HepG2 (cell line): ENCODE results near the gene TGM2. TPM values are rescaled to one million over a fixed set of nuclear protein-coding genes. Genes with fewer than 3 reads are reported as not detected.

Experiments
- ATAC-seq: fragments of 200-7000 bp; cut with Tn5 transposase; 3 replicates; pipeline ENCODE4 v1.9.1; 2020; ENCODE audit warnings: mild to moderate bottlenecking, moderate library complexity
- BruUV-seq: library from RNA; stranded (reverse); fragments of 400-500 nt; replicated peaks from 2 replicates; lab custom pipeline; 2021; lab: Mats Ljungman, UMichigan
- CTCF ChIA-PET: fragments of 300-600 bp; formaldehyde crosslinking; extraction: SDS; loops from one replicate; lab custom pipeline; 2021; ENCODE audit warnings: low total read pairs, inconsistent platforms, low intra/inter-chr PET ratio; lab: Yijun Ruan, JAX
- POLR2A ChIA-PET: fragments of 350-600 bp; sonication (Branson Sonifier 250); formaldehyde crosslinking; loops from one replicate; lab custom pipeline; 2020; ENCODE audit warnings: antibody characterized with exemption, inconsistent platforms; lab: Yijun Ruan, JAX
- DNase-seq: peaks from one replicate; pipeline ENCODE4 v3.0.0-alpha.2; 2015; ENCODE audit warnings: low spot score
- FAIRE-seq: peaks from 3 replicates; lab custom pipeline; 2011; peaks lifted over from hg19 to GRCh38; lab: Jason Lieb, UNC
- H2AFZ ChIP-seq: one replicate; pipeline ENCODE4 v1.6.1; 2011; ENCODE audit warnings: low read length, inconsistent platforms
- H3K27ac ChIP-seq: fragments of 300-600 bp; 3 replicates; pipeline ENCODE4 v1.8.0; 2011; ENCODE audit warnings: mixed run types, mild to moderate bottlenecking, mixed read lengths, low read length, inconsistent platforms; ENCODE audit not compliant: insufficient read depth; ENCODE audit errors: extremely low read length
- H3K27me3 ChIP-seq, 2 experiments: fragments of 200-600 bp in 1 of 2; 2 replicates in 1 of 2; 3 replicates in 1 of 2; pipeline versions ENCODE4 v1.6.0 to v1.8.0; 2011; ENCODE audit warnings: low read length in 2 of 2, mild to moderate bottlenecking in 2 of 2, moderate library complexity in 2 of 2, inconsistent platforms in 1 of 2; ENCODE audit not compliant: insufficient read depth in 2 of 2, control insufficient read depth in 1 of 2
- H3K36me3 ChIP-seq, 2 experiments: fragments of 200-600 bp in 1 of 2; replicated peaks in 1 of 2; 2 replicates in 1 of 2; 3 replicates in 1 of 2; pipeline versions ENCODE4 v1.5.1 to v1.8.0; 2011; ENCODE audit warnings: low read length in 2 of 2, inconsistent platforms in 1 of 2; ENCODE audit not compliant: insufficient read depth in 2 of 2, control insufficient read depth in 1 of 2
- H3K4me1 ChIP-seq: 2 replicates; pipeline ENCODE4 v1.5.1; 2012; ENCODE audit warnings: low read length, inconsistent platforms; ENCODE audit not compliant: insufficient read depth
- H3K4me2 ChIP-seq: 2 replicates; pipeline ENCODE4 v1.6.0; 2011; ENCODE audit warnings: low read depth, low read length, inconsistent platforms
- H3K4me3 ChIP-seq, 3 experiments: fragments of 200-600 bp in 1 of 3; sonication (generic), shearing (Covaris generic) in 1 of 3; replicated peaks in 1 of 3; 2 replicates each; pipeline ENCODE4 v1.5.1; 2011 to 2016; ENCODE audit warnings: low read length in 3 of 3, inconsistent platforms in 2 of 3, low read depth in 2 of 3, mild to moderate bottlenecking in 2 of 3, control low read depth in 1 of 3, mixed read lengths in 1 of 3; ENCODE audit not compliant: insufficient read depth in 1 of 3
- H3K79me2 ChIP-seq: one replicate; pipeline ENCODE4 v1.6.1; 2011; ENCODE audit warnings: low read length, inconsistent platforms; ENCODE audit not compliant: insufficient read depth
- H3K9ac ChIP-seq: 2 replicates; pipeline ENCODE4 v1.6.0; 2011; ENCODE audit warnings: mild to moderate bottlenecking, low read depth, low read length, inconsistent platforms; ENCODE audit not compliant: insufficient read depth
- H3K9me3 ChIP-seq: 2 replicates; pipeline ENCODE4 v1.5.1; 2012; ENCODE audit warnings: mild to moderate bottlenecking, low read length
- H4K20me1 ChIP-seq: 2 replicates; pipeline ENCODE4 v1.6.0; 2011; ENCODE audit warnings: inconsistent platforms, mild to moderate bottlenecking, low read length, moderate library complexity; ENCODE audit not compliant: insufficient read depth
- ATF7-NPFF ChIP-seq: sonication (generic); formaldehyde crosslinking; IDR thresholded peaks from 2 replicates; pipeline ENCODE4 v1.8.1; 2023; ENCODE audit warnings: mild to moderate bottlenecking, low read depth, missing genetic modification reagents, moderate library complexity
- ESRRA ChIP-seq: sonication (generic); formaldehyde crosslinking; IDR thresholded peaks from 2 replicates; pipeline ENCODE4 v1.5.1; 2020; ENCODE audit warnings: mild to moderate bottlenecking, low read depth, missing genetic modification reagents
- HOXD1 ChIP-seq: sonication (generic); formaldehyde crosslinking; IDR thresholded peaks from 2 replicates; pipeline ENCODE4 v1.5.0; 2020; ENCODE audit warnings: missing genetic modification reagents
- KDM1A ChIP-seq: IDR thresholded peaks from 2 replicates; pipeline ENCODE4 v1.6.1; 2016; ENCODE audit warnings: missing compliant biosample characterization
- SOX13 ChIP-seq, 3 experiments: fragments of 450-650 bp in 1 of 3; sonication (generic) in 1 of 3; formaldehyde crosslinking in 1 of 3; IDR thresholded peaks in 2 of 3; conservative IDR thresholded peaks in 1 of 3; 2 replicates each; pipeline versions ENCODE4 v1.5.0 to v1.6.1; 2016 to 2020; ENCODE audit warnings: antibody characterized with exemption in 1 of 3, mild to moderate bottlenecking in 1 of 3, missing compliant biosample characterization in 1 of 3, missing genetic modification reagents in 1 of 3, moderate library complexity in 1 of 3
- TEAD3 ChIP-seq: optimal IDR thresholded peaks from 2 replicates; pipeline ENCODE3; 2016; ENCODE audit warnings: borderline replicate concordance
- ZMYM3 ChIP-seq: sonication (generic); formaldehyde crosslinking; IDR thresholded peaks from 2 replicates; pipeline ENCODE4 v1.5.1; 2020; ENCODE audit warnings: mild to moderate bottlenecking, missing genetic modification reagents
- ZNF629 ChIP-seq: sonication (generic); formaldehyde crosslinking; conservative IDR thresholded peaks from 2 replicates; pipeline ENCODE4 v1.5.0; 2020; ENCODE audit warnings: missing genetic modification reagents
- WGBS: methylation state at CpG from one replicate; pipeline ENCODE4 v1.1.6; 2017; ENCODE audit warnings: low lambda C conversion rate; 5-methylcytosine and 5-hydroxymethylcytosine counted together
- in situ Hi-C: cut with HindIII; loops from 2 replicates; pipeline ENCODE4 v1.10.0; 2017; ENCODE audit warnings: low pct_unique_long_range_greater_than_20kb; ENCODE audit not compliant: extremely low pct_ligation_motif_present
- intact Hi-C: fragments of 100-400 bp; cut with micrococcal nuclease; formaldehyde crosslinking; loops from one replicate; pipeline ENCODE4 v1.10.0; 2022; ENCODE audit not compliant: unreplicated experiment
- polyA plus RNA-seq, 8 experiments: library from polyadenylated mRNA; depleted of rRNA in 3 of 8; stranded (reverse) in 7 of 8; unstranded in 1 of 8; fragments of >200 nt; fragmentation: Illumina TruSeq in 4 of 8; extraction: Trizol in 4 of 8; gene quantifications; 2 replicates each; pipeline versions ENCODE4 v1.2.1 to v1.2.3, GENCODE V29; 2011 to 2016; ENCODE audit warnings: low read depth in 4 of 8, missing spikeins in 1 of 8, mixed read lengths in 1 of 8; ENCODE audit not compliant: insufficient read depth in 1 of 8
- total RNA-seq, 5 experiments: library from RNA; depleted of rRNA; stranded (reverse); fragments of >200 nt; fragmentation: Illumina TruSeq; extraction: Trizol; gene quantifications; 2 replicates each; pipeline ENCODE4 v1.2.3, GENCODE V29; 2016; ENCODE audit warnings: low read depth in 1 of 5
- TF ChIP-seq, protein P1 (sequence below), 2 experiments: fragments of 450-650 bp in 1 of 2; sonication (generic) in 1 of 2; formaldehyde crosslinking; IDR thresholded peaks; 2 replicates each; pipeline versions ENCODE4 v1.5.0 to v1.8.0; 2020 to 2022; ENCODE audit warnings: mild to moderate bottlenecking in 1 of 2, missing genetic modification reagents in 1 of 2
- TF ChIP-seq, protein P2 (sequence below): sonication (generic); formaldehyde crosslinking; IDR thresholded peaks from 2 replicates; pipeline ENCODE4 v1.5.1; 2020; ENCODE audit warnings: mild to moderate bottlenecking, missing genetic modification reagents, borderline replicate concordance
- TF ChIP-seq, protein P3 (sequence below): sonication (generic); formaldehyde crosslinking; IDR thresholded peaks from 2 replicates; pipeline ENCODE4 v1.5.0; 2020; ENCODE audit warnings: mild to moderate bottlenecking, missing genetic modification reagents

The TGM2 gene
- total and polyA plus RNA-seq, 2 of the 13 experiments (the other 11 are each of a cell fraction or from before 2014, with no cell fraction given) = 4.2 to 46.4 TPM

DNA sequence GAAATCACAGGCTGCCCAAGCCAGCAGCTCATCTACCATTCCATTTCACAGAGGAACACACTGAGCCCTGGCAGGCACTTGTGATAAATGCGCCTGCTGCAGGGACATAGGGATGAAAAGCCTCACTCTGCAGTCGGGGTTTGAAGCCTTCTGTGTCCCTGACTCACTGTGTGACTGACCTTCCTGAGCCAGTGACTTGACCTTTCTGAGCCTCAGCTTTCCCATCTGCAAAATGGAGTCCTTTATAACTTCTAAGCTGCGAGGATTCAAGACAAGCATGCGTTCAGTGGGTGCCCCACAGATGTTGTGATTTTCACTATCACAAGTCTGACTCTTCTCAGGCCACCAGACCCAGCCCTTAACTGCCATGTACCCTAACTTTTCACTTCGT, 5.5 kb downstream of the TGM2 start:
- H3K9me3 ChIP-seq = no peaks in the 10 kb centered on the region
- H3K27me3 ChIP-seq = no peaks in the 10 kb centered on the region
- no peaks in the 10 kb centered on the region for H3K79me2 ChIP-seq
- POLR2A ChIA-PET = interaction anchor here (1.3 to 2.0 kb wide), 2 partner anchors 16 to 34 kb away, joined by 3 to 8 read pairs; no protein-coding TSS in a partner anchor
- peaks cover 3 to 12% of the 10 kb centered on the region in 2 experiments; a peak in 4 of 5 replicates for H3K36me3 ChIP-seq
- FAIRE-seq (no peak), ATAC-seq (no peak), DNase-seq (no peak)
- TF ChIP-seq, protein P1, sequence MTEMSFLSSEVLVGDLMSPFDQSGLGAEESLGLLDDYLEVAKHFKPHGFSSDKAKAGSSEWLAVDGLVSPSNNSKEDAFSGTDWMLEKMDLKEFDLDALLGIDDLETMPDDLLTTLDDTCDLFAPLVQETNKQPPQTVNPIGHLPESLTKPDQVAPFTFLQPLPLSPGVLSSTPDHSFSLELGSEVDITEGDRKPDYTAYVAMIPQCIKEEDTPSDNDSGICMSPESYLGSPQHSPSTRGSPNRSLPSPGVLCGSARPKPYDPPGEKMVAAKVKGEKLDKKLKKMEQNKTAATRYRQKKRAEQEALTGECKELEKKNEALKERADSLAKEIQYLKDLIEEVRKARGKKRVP (CRISPR knock-in tag; IDR thresholded peaks at IDR 0.05) = no peak
- peak; percentile 94 for TF ChIP-seq ZNF629
- TF ChIP-seq ATF7-NPFF (CRISPR knock-in tag) = no peak
- TF ChIP-seq ZMYM3 (CRISPR knock-in tag) = peak; percentile 74
- TF ChIP-seq, protein P2, sequence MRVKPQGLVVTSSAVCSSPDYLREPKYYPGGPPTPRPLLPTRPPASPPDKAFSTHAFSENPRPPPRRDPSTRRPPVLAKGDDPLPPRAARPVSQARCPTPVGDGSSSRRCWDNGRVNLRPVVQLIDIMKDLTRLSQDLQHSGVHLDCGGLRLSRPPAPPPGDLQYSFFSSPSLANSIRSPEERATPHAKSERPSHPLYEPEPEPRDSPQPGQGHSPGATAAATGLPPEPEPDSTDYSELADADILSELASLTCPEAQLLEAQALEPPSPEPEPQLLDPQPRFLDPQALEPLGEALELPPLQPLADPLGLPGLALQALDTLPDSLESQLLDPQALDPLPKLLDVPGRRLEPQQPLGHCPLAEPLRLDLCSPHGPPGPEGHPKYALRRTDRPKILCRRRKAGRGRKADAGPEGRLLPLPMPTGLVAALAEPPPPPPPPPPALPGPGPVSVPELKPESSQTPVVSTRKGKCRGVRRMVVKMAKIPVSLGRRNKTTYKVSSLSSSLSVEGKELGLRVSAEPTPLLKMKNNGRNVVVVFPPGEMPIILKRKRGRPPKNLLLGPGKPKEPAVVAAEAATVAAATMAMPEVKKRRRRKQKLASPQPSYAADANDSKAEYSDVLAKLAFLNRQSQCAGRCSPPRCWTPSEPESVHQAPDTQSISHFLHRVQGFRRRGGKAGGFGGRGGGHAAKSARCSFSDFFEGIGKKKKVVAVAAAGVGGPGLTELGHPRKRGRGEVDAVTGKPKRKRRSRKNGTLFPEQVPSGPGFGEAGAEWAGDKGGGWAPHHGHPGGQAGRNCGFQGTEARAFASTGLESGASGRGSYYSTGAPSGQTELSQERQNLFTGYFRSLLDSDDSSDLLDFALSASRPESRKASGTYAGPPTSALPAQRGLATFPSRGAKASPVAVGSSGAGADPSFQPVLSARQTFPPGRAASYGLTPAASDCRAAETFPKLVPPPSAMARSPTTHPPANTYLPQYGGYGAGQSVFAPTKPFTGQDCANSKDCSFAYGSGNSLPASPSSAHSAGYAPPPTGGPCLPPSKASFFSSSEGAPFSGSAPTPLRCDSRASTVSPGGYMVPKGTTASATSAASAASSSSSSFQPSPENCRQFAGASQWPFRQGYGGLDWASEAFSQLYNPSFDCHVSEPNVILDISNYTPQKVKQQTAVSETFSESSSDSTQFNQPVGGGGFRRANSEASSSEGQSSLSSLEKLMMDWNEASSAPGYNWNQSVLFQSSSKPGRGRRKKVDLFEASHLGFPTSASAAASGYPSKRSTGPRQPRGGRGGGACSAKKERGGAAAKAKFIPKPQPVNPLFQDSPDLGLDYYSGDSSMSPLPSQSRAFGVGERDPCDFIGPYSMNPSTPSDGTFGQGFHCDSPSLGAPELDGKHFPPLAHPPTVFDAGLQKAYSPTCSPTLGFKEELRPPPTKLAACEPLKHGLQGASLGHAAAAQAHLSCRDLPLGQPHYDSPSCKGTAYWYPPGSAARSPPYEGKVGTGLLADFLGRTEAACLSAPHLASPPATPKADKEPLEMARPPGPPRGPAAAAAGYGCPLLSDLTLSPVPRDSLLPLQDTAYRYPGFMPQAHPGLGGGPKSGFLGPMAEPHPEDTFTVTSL = no peak
- TF ChIP-seq ESRRA = peak; percentile 32; the same call in 1 of the 2 replicates
- TF ChIP-seq SOX13 (IDR thresholded peaks at IDR 0.05) = no peak
- no peak for TF ChIP-seq SOX13 (CRISPR knock-in tag; conservative IDR thresholded peaks at IDR 0.05 in 1 of 2, IDR thresholded peaks at IDR 0.05 in 1 of 2)
- TF ChIP-seq, protein P3, sequence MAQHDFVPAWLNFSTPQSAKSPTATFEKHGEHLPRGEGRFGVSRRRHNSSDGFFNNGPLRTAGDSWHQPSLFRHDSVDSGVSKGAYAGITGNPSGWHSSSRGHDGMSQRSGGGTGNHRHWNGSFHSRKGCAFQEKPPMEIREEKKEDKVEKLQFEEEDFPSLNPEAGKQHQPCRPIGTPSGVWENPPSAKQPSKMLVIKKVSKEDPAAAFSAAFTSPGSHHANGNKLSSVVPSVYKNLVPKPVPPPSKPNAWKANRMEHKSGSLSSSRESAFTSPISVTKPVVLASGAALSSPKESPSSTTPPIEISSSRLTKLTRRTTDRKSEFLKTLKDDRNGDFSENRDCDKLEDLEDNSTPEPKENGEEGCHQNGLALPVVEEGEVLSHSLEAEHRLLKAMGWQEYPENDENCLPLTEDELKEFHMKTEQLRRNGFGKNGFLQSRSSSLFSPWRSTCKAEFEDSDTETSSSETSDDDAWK = no peak
- peak; percentile 23; the same call in 1 of the 2 replicates for TF ChIP-seq KDM1A (CRISPR knock-in tag)
- TF ChIP-seq HOXD1 = no peak
- TF ChIP-seq TEAD3 (CRISPR knock-in tag) = no peak
- no peak overlapping the region for H2AFZ ChIP-seq
- no peak overlapping the region for H3K9ac ChIP-seq
- no TSS peak for BruUV-seq
- H3K27ac ChIP-seq = no peak overlapping the region
- 92% methylated on average over 5 of the region's 5 CpGs for WGBS
- peaks cover 39% of the 10 kb centered on the region for H3K4me1 ChIP-seq
- intact Hi-C loops = no loop called here
- H4K20me1 ChIP-seq = no peaks in the 10 kb centered on the region
- H3K4me3 ChIP-seq = no peak overlapping the region
- in situ Hi-C loops = no loop called here
- no peak overlapping the region for H3K4me2 ChIP-seq
- CTCF ChIA-PET = no interaction called here
